ENCODE results near the gene TMC6.

The TMC6 gene

GRCh38 chr17:78124836-78125137, 3.8 kb downstream of the TMC6 start:
- H3K4me1 ChIP-seq (ENCODE audit: control insufficient read depth in 1 of 2, insufficient read depth in 2 of 2, low read length in 2 of 2): peaks cover 8 to 50% of the 10 kb centered on the region in 2 donors
- H3K27ac ChIP-seq (ENCODE audit: low read length): no peak overlapping the region
- no peaks in the 10 kb centered on the region for H3K27me3 ChIP-seq (ENCODE audit: low read depth, low read length)
- peaks cover 0 to 3% of the 10 kb centered on the region in 2 donors for H3K36me3 ChIP-seq (ENCODE audit: control insufficient read depth in 1 of 2, insufficient read depth in 2 of 2, low read length in 2 of 2)
- H3K9me3 ChIP-seq (ENCODE audit: control insufficient read depth in 1 of 2, low read length in 2 of 2): no peaks in the 10 kb centered on the region
- H3K4me3 ChIP-seq (ENCODE audit: low read depth in 1 of 2, low read length in 2 of 2): no peak overlapping the region

DNA sequence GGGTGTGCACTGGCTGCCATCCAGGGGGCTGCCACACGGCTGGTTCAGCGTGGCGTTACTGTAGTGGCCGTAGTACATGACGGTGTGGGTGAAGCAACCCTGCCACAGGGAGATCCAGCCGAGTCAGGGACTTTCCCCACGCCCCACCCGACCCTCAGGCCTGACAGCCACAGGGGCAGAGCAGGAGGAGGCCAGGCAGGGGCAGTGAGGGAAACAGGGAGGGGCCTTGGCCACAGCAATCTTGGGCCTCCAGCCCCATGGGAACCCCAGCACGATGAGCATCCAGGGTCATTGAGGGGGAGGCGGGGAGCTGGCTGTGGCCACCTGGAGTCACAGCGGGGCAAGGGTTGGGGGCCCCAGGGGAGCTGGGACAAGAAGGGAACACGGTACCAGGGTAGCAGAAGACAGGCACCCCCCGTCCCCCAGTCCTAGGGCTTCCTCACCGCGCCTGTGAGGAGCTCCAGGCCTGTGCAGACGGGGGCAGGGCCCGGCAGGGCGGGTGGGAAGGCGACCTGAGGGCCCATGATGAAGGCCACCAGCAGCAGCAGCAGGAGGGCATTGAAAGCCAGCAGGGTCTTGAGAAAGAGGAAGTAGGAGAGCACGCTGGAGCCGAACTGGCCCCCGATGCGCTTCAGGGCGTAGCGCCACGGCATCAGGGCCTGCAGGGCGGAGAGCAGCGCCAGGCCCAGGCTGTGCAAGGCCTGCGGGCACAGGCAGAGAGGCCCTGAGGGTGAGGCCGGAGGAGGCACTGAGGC, 4.3 kb downstream of the TMC6 start:
- Histone ChIP-seq H3K4me3 (ENCODE audit: low read depth in 1 of 2, low read length in 2 of 2) (no peak overlapping the region), H3K27ac (ENCODE audit: low read length) (no peak overlapping the region)

GRCh38 chr17:78123258-78123929, 5.2 kb downstream of the TMC6 start:
- Histone ChIP-seq H3K4me3 (ENCODE audit: low read depth in 1 of 2, low read length in 2 of 2) (no peak overlapping the region), H3K27ac (ENCODE audit: low read length) (no peak overlapping the region), H3K9me3 (ENCODE audit: control insufficient read depth in 1 of 2, low read length in 2 of 2) (no peaks in the 10 kb centered on the region), H3K27me3 (ENCODE audit: low read depth, low read length) (no peaks in the 10 kb centered on the region), H3K4me1 (ENCODE audit: control insufficient read depth in 1 of 2, insufficient read depth in 2 of 2, low read length in 2 of 2) (peaks cover 6 to 38% of the 10 kb centered on the region in 2 donors), H3K36me3 (ENCODE audit: control insufficient read depth in 1 of 2, insufficient read depth in 2 of 2, low read length in 2 of 2) (peaks cover 0 to 3% of the 10 kb centered on the region in 2 donors)

More for the DNA sequence above, 4.3 kb downstream of the TMC6 start:
- peaks cover 0 to 3% of the 10 kb centered on the region in 2 donors for H3K36me3 ChIP-seq (ENCODE audit: control insufficient read depth in 1 of 2, insufficient read depth in 2 of 2, low read length in 2 of 2)
- no peaks in the 10 kb centered on the region for H3K9me3 ChIP-seq (ENCODE audit: control insufficient read depth in 1 of 2, low read length in 2 of 2)
- H3K4me1 ChIP-seq (ENCODE audit: control insufficient read depth in 1 of 2, insufficient read depth in 2 of 2, low read length in 2 of 2): peaks cover 6 to 46% of the 10 kb centered on the region in 2 donors
- H3K27me3 ChIP-seq (ENCODE audit: low read depth, low read length): no peaks in the 10 kb centered on the region

GRCh38 chr17:78122931-78123249, 5.7 kb downstream of the TMC6 start:
- no peak overlapping the region for H3K4me3 ChIP-seq (ENCODE audit: low read depth in 1 of 2, low read length in 2 of 2)
- no peak overlapping the region for H3K27ac ChIP-seq (ENCODE audit: low read length)

GRCh38 chr17:78122216-78122930, 6.2 kb downstream of the TMC6 start:
- Histone ChIP-seq H3K27ac (ENCODE audit: low read length) (no peak overlapping the region), H3K9me3 (ENCODE audit: control insufficient read depth in 1 of 2, low read length in 2 of 2) (no peaks in the 10 kb centered on the region), H3K36me3 (ENCODE audit: control insufficient read depth in 1 of 2, insufficient read depth in 2 of 2, low read length in 2 of 2) (peaks cover 0 to 3% of the 10 kb centered on the region in 2 donors), H3K27me3 (ENCODE audit: low read depth, low read length) (no peaks in the 10 kb centered on the region), H3K4me3 (ENCODE audit: low read depth in 1 of 2, low read length in 2 of 2) (no peak overlapping the region), H3K4me1 (ENCODE audit: control insufficient read depth in 1 of 2, insufficient read depth in 2 of 2, low read length in 2 of 2) (peaks cover 6 to 30% of the 10 kb centered on the region in 2 donors)

More at GRCh38 chr17:78122931-78123249, 5.7 kb downstream of the TMC6 start:
- H3K9me3 ChIP-seq (ENCODE audit: control insufficient read depth in 1 of 2, low read length in 2 of 2): no peaks in the 10 kb centered on the region
- peaks cover 6 to 34% of the 10 kb centered on the region in 2 donors for H3K4me1 ChIP-seq (ENCODE audit: control insufficient read depth in 1 of 2, insufficient read depth in 2 of 2, low read length in 2 of 2)
- peaks cover 0 to 3% of the 10 kb centered on the region in 2 donors for H3K36me3 ChIP-seq (ENCODE audit: control insufficient read depth in 1 of 2, insufficient read depth in 2 of 2, low read length in 2 of 2)
- no peaks in the 10 kb centered on the region for H3K27me3 ChIP-seq (ENCODE audit: low read depth, low read length)

DNA sequence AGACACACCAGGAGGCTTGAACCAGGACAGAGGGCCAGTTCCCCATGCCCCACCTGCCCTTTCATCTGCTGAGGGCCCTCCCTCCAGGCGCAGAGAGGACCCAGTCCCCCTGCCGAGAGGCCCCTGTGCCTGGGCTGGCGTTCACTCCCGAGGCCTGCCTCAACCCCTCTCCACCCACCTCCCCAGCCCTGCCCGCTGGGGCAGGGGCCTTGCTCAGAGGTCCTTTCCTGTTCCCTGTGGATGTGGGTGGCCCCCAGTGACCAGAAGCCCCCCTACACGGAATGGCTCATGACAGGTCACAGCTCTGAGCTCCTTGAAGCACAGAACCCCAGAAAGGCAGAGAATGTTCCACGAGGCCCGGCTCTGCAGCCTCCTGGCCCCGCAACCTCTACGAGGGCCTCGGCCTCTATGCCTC, 6.7 kb downstream of the TMC6 start:
- Histone ChIP-seq H3K27ac (ENCODE audit: low read length) (no peak overlapping the region), H3K4me1 (ENCODE audit: control insufficient read depth in 1 of 2, insufficient read depth in 2 of 2, low read length in 2 of 2) (peaks cover under 1 to 25% of the 10 kb centered on the region in 2 donors), H3K36me3 (ENCODE audit: control insufficient read depth in 1 of 2, insufficient read depth in 2 of 2, low read length in 2 of 2) (peaks cover 0 to 3% of the 10 kb centered on the region in 2 donors), H3K4me3 (ENCODE audit: low read depth in 1 of 2, low read length in 2 of 2) (no peak overlapping the region), H3K27me3 (ENCODE audit: low read depth, low read length) (no peaks in the 10 kb centered on the region), H3K9me3 (ENCODE audit: control insufficient read depth in 1 of 2, low read length in 2 of 2) (no peaks in the 10 kb centered on the region)

GRCh38 chr17:78120971-78121800, 7.4 kb downstream of the TMC6 start:
- Histone ChIP-seq H3K36me3 (ENCODE audit: control insufficient read depth in 1 of 2, insufficient read depth in 2 of 2, low read length in 2 of 2) (peaks cover 0 to 3% of the 10 kb centered on the region in 2 donors), H3K27ac (ENCODE audit: low read length) (no peak overlapping the region), H3K27me3 (ENCODE audit: low read depth, low read length) (no peaks in the 10 kb centered on the region), H3K4me3 (ENCODE audit: low read depth in 1 of 2, low read length in 2 of 2) (no peak overlapping the region), H3K9me3 (ENCODE audit: control insufficient read depth in 1 of 2, low read length in 2 of 2) (no peaks in the 10 kb centered on the region), H3K4me1 (ENCODE audit: control insufficient read depth in 1 of 2, insufficient read depth in 2 of 2, low read length in 2 of 2) (peaks cover 0 to 18% of the 10 kb centered on the region in 2 donors)

DNA sequence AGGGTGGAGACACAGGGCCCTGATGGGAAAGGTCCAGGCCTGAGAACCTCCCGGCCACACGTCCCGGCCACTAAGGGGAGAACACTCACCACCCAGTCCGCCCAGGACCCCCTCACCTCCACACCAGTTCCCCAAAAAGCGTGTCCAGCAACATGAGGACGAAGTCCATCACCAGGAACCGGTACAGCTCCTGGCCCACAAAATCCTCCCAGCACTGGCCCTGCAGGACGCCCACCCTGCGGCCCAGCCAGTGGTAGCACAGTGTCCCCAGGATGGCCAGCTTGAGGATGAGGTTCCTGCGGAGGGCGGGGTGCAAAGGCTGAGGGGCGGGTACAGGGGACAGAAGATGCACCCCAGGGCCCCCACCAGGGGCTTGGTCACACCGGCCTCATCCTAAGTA, 8.0 kb downstream of the TMC6 start:
- Histone ChIP-seq H3K27ac (ENCODE audit: low read length) (no peak overlapping the region), H3K27me3 (ENCODE audit: low read depth, low read length) (no peaks in the 10 kb centered on the region), H3K4me1 (ENCODE audit: control insufficient read depth in 1 of 2, insufficient read depth in 2 of 2, low read length in 2 of 2) (peaks cover 0 to 12% of the 10 kb centered on the region in 2 donors), H3K9me3 (ENCODE audit: control insufficient read depth in 1 of 2, low read length in 2 of 2) (no peaks in the 10 kb centered on the region), H3K36me3 (ENCODE audit: control insufficient read depth in 1 of 2, insufficient read depth in 2 of 2, low read length in 2 of 2) (peaks cover 0 to 3% of the 10 kb centered on the region in 2 donors), H3K4me3 (ENCODE audit: low read depth in 1 of 2, low read length in 2 of 2) (no peak overlapping the region)

DNA sequence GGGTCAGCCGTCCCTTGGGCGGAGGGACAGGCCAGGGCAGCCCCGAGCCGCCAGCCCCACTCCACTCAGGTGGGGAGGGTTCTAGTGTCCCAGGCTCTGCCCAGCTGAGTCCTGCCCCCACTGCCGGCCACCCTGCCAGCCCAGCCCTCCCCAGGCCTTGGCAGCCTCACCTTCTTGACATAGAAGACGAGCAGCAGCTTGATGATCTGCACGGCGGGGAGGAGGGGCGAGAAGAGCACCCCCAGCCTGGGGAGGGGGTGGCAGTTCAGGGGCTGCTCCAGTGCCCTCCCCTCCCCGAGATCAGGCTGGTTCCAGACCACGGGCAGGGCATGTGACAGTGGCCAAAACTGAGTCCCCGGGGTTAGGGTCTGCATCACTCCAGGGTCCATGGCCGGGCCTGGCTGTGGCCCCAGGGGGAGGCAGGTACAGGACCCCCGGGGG, 9.7 kb downstream of the TMC6 start:
- Histone ChIP-seq H3K27ac (ENCODE audit: low read length) (no peak overlapping the region), H3K4me1 (ENCODE audit: control insufficient read depth in 1 of 2, insufficient read depth in 2 of 2, low read length in 2 of 2) (peaks cover 0 to 2% of the 10 kb centered on the region in 2 donors), H3K36me3 (ENCODE audit: control insufficient read depth in 1 of 2, insufficient read depth in 2 of 2, low read length in 2 of 2) (peaks cover 3 to 4% of the 10 kb centered on the region in 2 donors), H3K9me3 (ENCODE audit: control insufficient read depth in 1 of 2, low read length in 2 of 2) (no peaks in the 10 kb centered on the region), H3K27me3 (ENCODE audit: low read depth, low read length) (no peaks in the 10 kb centered on the region), H3K4me3 (ENCODE audit: low read depth in 1 of 2, low read length in 2 of 2) (no peak overlapping the region)

DNA sequence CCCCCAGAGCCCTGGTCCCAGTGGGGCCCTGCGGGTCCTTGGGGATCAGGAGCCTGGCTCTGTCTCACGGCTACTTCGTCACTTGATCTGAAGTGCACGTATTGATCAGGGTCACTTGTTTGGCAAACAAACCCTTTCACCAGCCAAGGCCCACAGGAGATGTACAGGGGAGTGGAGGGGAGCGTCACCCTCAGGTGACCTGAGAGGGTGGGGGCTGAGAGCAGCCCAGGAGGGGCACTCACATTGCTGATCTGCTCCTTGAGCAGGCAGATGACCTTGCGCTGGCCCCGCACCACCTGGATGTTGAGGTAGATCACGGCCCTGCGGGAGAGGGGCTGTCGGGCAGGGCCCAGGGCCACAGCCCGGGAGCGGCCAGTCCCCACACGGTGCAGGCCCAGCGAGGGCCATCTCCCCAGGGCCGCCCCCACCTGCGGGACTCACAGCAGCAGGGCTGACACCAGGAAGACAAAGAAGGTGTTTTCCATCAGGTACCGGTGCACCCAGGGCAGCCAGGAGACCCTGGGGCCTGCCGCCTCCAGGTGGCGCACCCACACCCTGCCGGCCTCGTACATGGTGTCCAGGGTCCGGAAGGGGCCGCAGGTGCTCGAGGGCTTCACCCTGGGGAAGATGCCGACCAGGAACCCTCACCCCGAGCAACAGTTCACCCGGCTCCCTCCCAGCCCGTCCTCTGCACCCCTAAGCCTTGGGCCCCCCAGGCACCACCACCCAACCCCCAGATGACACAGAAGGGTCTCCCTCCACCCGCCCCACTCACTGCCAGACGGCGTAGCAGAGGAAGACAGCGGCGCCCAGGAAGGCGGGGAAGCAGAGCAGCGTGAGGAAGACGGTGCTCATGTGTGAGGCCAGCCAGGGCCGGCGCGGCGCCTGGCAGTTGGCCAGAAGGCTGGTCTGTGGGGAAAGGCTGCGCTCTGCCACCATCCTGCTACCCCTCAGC, 11.3 kb downstream of the TMC6 start:
- H3K4me1 ChIP-seq (ENCODE audit: control insufficient read depth in 1 of 2, insufficient read depth in 2 of 2, low read length in 2 of 2): peaks cover 0 to 9% of the 10 kb centered on the region in 2 donors
- no peaks in the 10 kb centered on the region for H3K27me3 ChIP-seq (ENCODE audit: low read depth, low read length)
- no peak overlapping the region for H3K27ac ChIP-seq (ENCODE audit: low read length)
- no peaks in the 10 kb centered on the region for H3K9me3 ChIP-seq (ENCODE audit: control insufficient read depth in 1 of 2, low read length in 2 of 2)
- H3K36me3 ChIP-seq (ENCODE audit: control insufficient read depth in 1 of 2, insufficient read depth in 2 of 2, low read length in 2 of 2): peaks cover 0 to 4% of the 10 kb centered on the region in 2 donors
- no peak overlapping the region for H3K4me3 ChIP-seq (ENCODE audit: low read depth in 1 of 2, low read length in 2 of 2)
